ENCODE results near the gene HTR1E. TPM values are rescaled to one million over a fixed set of nuclear protein-coding genes. Genes with fewer than 3 reads are reported as not detected.
A peak's percentile ranks its signal among the peaks of the same experiment; 100 is the strongest.
"Not testable (repeated sequence)": the region's sequence is repeated elsewhere in the genome, so short reads cannot be mapped to it uniquely, and the experiment has no call there.

HTR1E gene
- not detected for total RNA-seq

GRCh38 chr6:86937219-86938079, at the start of gene HTR1E:
TSS of gene HTR1E (plus strand) at chr6:86937528. CDS start at chr6:87015335, 77,807 bp downstream.
- Histone ChIP-seq H3K9me3 (no peaks in the 10 kb centered on the region), H3K4me3 (peak within 1 kb of the TSS in 2 of 4 donors; percentile 28 to 53), H3K27ac (no peak within 1 kb of the TSS), H3K36me3 (no peaks in the 10 kb centered on the region), H3K4me1 (peaks cover 0 to 11% (median 0%) of the 10 kb centered on the region in 3 donors), H3K27me3 (peaks cover 0 to 33% (median 0%) of the 10 kb centered on the region in 4 donors)
- intact Hi-C loops (cut with DNase I), result no loop called here
- DNase-seq, result no peak
- TF ChIP-seq CTCF (IDR thresholded peaks at IDR 0.05), result peak in 2 of 6 experiments; percentile 26 to 28
- no peak for TF ChIP-seq POLR2A (IDR thresholded peaks at IDR 0.05)
- WGBS, 2 donors, result 7 to 9% methylated on average over 10 to 28 of the region's 55 CpGs

- intact Hi-C loops (cut with DNase I), result no loop called here
- no peak for DNase-seq
- TF ChIP-seq CTCF (IDR thresholded peaks at IDR 0.05), result no peak
- no peak for TF ChIP-seq POLR2A (IDR thresholded peaks at IDR 0.05)
- no peaks in the 10 kb centered on the region for H3K36me3 ChIP-seq
- H3K4me3 ChIP-seq, result no peak overlapping the region
- H3K9me3 ChIP-seq, result no peaks in the 10 kb centered on the region
- H3K27ac ChIP-seq, result no peak overlapping the region
- no peaks in the 10 kb centered on the region for H3K4me1 ChIP-seq
- no peaks in the 10 kb centered on the region for H3K27me3 ChIP-seq
- WGBS, 2 donors, result 30 to 45% methylated on average over 4 of the region's 4 CpGs
Observed at GRCh38 chr6:86888301-86888700, 49.0 kb upstream of the HTR1E start.

GRCh38 chr6:86897265-86897664, 40.1 kb upstream of the HTR1E start:
- DNase-seq; H3K36me3 ChIP-seq; H3K9me3 ChIP-seq; H3K27ac ChIP-seq; intact Hi-C loops (cut with DNase I); H3K27me3 ChIP-seq; H3K4me3 ChIP-seq; H3K4me1 ChIP-seq: not testable (repeated sequence)
- WGBS, 2 donors, result 87 to 91% methylated on average over 8 of the region's 8 CpGs

GRCh38 chr6:86913795-86914194, 23.5 kb upstream of the HTR1E start:
- TF ChIP-seq POLR2A (IDR thresholded peaks at IDR 0.05), result no peak
- TF ChIP-seq CTCF (IDR thresholded peaks at IDR 0.05), result no peak
- Histone ChIP-seq H3K9me3 (no peaks in the 10 kb centered on the region), H3K27ac (no peak overlapping the region), H3K36me3 (no peaks in the 10 kb centered on the region), H3K4me3 (no peak overlapping the region), H3K27me3 (no peaks in the 10 kb centered on the region), H3K4me1 (no peaks in the 10 kb centered on the region)
- intact Hi-C loops (cut with DNase I), result no loop called here
- WGBS, 2 donors, result 47 to 52% methylated on average over 2 of the region's 2 CpGs
- no peak for DNase-seq

GRCh38 chr6:86916393-86916792, 20.9 kb upstream of the HTR1E start:
- Histone ChIP-seq H3K27ac (no peak overlapping the region), H3K4me3 (no peak overlapping the region), H3K9me3 (no peaks in the 10 kb centered on the region), H3K27me3 (no peaks in the 10 kb centered on the region), H3K4me1 (no peaks in the 10 kb centered on the region), H3K36me3 (no peaks in the 10 kb centered on the region)
- intact Hi-C loops (cut with DNase I), result no loop called here
- DNase-seq, result no peak
- WGBS, 2 donors, result 55 to 74% methylated on average over 2 of the region's 2 CpGs
- TF ChIP-seq POLR2A (IDR thresholded peaks at IDR 0.05), result no peak
- no peak for TF ChIP-seq CTCF (IDR thresholded peaks at IDR 0.05)

- H3K36me3 ChIP-seq; intact Hi-C loops (cut with DNase I); H3K4me1 ChIP-seq; H3K4me3 ChIP-seq; DNase-seq; H3K9me3 ChIP-seq; H3K27me3 ChIP-seq; H3K27ac ChIP-seq: not testable (repeated sequence)
- WGBS, 2 donors, result 61 to 72% methylated on average over 2 of the region's 2 CpGs
Observed at GRCh38 chr6:86927138-86927537, 10.2 kb upstream of the HTR1E start.

GRCh38 chr6:86927859-86928258, 9.5 kb upstream of the HTR1E start:
- 90 to 93% methylated on average over 11 of the region's 11 CpGs for WGBS, 2 donors
- H3K9me3 ChIP-seq; H3K27me3 ChIP-seq; H3K4me1 ChIP-seq; H3K27ac ChIP-seq; intact Hi-C loops (cut with DNase I); H3K4me3 ChIP-seq; H3K36me3 ChIP-seq; DNase-seq: not testable (repeated sequence)
